GM06990 (cell line): ENCODE measurements around the gene LCOR.
"Not testable (repeated sequence)": the region's sequence is repeated elsewhere in the genome, so short reads cannot be mapped to it uniquely, and the experiment has no call there.

Experiments
- DNase-seq: peaks from one replicate; pipeline ENCODE4 v3.0.0-alpha.2; 2011; ENCODE audit not compliant: insufficient read length; ENCODE audit errors: extremely low read depth
- H3K27me3 ChIP-seq: replicated peaks from 2 replicates; pipeline ENCODE4 v1.6.0; 2011; ENCODE audit warnings: low read length; ENCODE audit not compliant: control insufficient read depth, insufficient read depth
- H3K36me3 ChIP-seq: 2 replicates; pipeline ENCODE4 v1.5.1; 2011; ENCODE audit warnings: low read length; ENCODE audit not compliant: control insufficient read depth, insufficient read depth
- H3K4me3 ChIP-seq: replicated peaks from 2 replicates; pipeline ENCODE4 v1.5.1; 2011; ENCODE audit warnings: low read depth, mild to moderate bottlenecking, control low read depth, low read length
- CTCF ChIP-seq: IDR thresholded peaks from 2 replicates; pipeline ENCODE4 v1.5.1; 2011; ENCODE audit warnings: low read length, control low read depth, mild to moderate bottlenecking, inconsistent platforms; ENCODE audit not compliant: insufficient read depth, poor library complexity, severe bottlenecking

Gene LCOR

GRCh38 chr10:97028832-97029178 is 196.7 kb downstream of the LCOR start:
- TF ChIP-seq CTCF: no peak
- Histone ChIP-seq H3K4me3 (no peak overlapping the region), H3K36me3 (no peaks in the 10 kb centered on the region), H3K27me3 (no peaks in the 10 kb centered on the region; the same call in 1 of the 2 replicates)
- no peak for DNase-seq

DNA sequence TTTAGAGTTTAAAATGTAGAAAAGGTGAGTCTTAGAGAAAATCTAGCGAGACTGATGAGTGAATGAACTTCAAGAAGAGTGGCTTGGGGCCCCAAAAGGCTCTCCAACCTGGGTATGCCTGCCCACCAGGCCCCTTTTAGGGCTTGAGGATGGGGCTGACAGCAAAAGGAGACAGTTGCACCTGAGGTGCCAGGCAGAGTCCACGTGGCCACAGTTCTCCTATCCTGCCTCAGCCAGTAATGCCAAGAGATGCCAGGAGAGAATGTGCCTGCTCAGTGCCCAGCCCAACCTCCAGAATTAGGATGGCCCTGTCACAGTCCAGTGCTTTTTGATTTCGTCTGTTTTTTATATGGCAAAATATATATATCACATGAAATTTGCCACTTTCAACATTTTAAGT is 197.2 kb downstream of the LCOR start:
- H3K27me3 ChIP-seq: no peaks in the 10 kb centered on the region; the same call in 1 of the 2 replicates
- H3K4me3 ChIP-seq: no peak overlapping the region
- TF ChIP-seq CTCF: no peak
- no peak for DNase-seq
- no peaks in the 10 kb centered on the region for H3K36me3 ChIP-seq

GRCh38 chr10:97030894-97031293 is 198.8 kb downstream of the LCOR start:
- no peak for DNase-seq
- Histone ChIP-seq H3K27me3 (peaks cover 3% of the 10 kb centered on the region), H3K4me3 (no peak overlapping the region), H3K36me3 (no peaks in the 10 kb centered on the region)
- TF ChIP-seq CTCF: no peak

GRCh38 chr10:97031459-97031858 is 199.4 kb downstream of the LCOR start:
- Histone ChIP-seq H3K36me3 (no peaks in the 10 kb centered on the region), H3K4me3 (no peak overlapping the region)
- DNase-seq: no peak

GRCh38 chr10:97032624-97033023 is 200.5 kb downstream of the LCOR start:
- H3K36me3 ChIP-seq: no peaks in the 10 kb centered on the region
- no peak overlapping the region for H3K4me3 ChIP-seq
- TF ChIP-seq CTCF: no peak
- H3K27me3 ChIP-seq: peaks cover 3% of the 10 kb centered on the region
- no peak for DNase-seq

More at GRCh38 chr10:97031459-97031858, 199.4 kb downstream of the LCOR start:
- H3K27me3 ChIP-seq: peaks cover 3% of the 10 kb centered on the region
- TF ChIP-seq CTCF: no peak

GRCh38 chr10:97033841-97034240 is 201.7 kb downstream of the LCOR start:
- not testable (repeated sequence) for H3K4me3 ChIP-seq, H3K36me3 ChIP-seq, H3K27me3 ChIP-seq, DNase-seq
